GM12878 (cell line): ENCODE results near the gene SCGB1C2. TPM values are rescaled to one million over a fixed set of nuclear protein-coding genes. Genes with fewer than 3 reads are reported as not detected.

Source experiments
- ATAC-seq: fragments of 200-7000 bp; cut with Tn5 transposase; 3 replicates; pipeline ENCODE4 v1.9.1; 2020; ENCODE audit warnings: mild to moderate bottlenecking, moderate library complexity
- BruUV-seq: library from RNA; stranded (reverse); fragments of 400-500 nt; replicated peaks from 2 replicates; lab custom pipeline; 2021; lab: Mats Ljungman, UMichigan
- CTCF ChIA-PET: fragments of 300-600 bp; sonication (Branson Sonifier 250); formaldehyde crosslinking; extraction: SDS; loops from one replicate; lab custom pipeline; 2021; ENCODE audit warnings: inconsistent platforms; lab: Yijun Ruan, JAX
- POLR2A ChIA-PET: fragments of 350-600 bp; formaldehyde crosslinking; extraction: SDS; loops from one replicate; lab custom pipeline; 2021; ENCODE audit warnings: inconsistent platforms; lab: Charles Lee
- RAD21 ChIA-PET: fragments of 300-600 bp; sonication (Branson Sonifier 250); formaldehyde crosslinking; loops from one replicate; lab custom pipeline; 2023; ENCODE audit warnings: antibody characterized with exemption; ENCODE audit not compliant: unreplicated experiment; lab: Charles Lee
- SMC1A ChIA-PET: fragments of 300-600 bp; sonication (Branson Sonifier 250); formaldehyde crosslinking; loops from one replicate; lab custom pipeline; 2023; ENCODE audit not compliant: unreplicated experiment, uncharacterized antibody; lab: Charles Lee
- DNase-seq: peaks from one replicate; pipeline ENCODE4 v3.0.0-alpha.2; 2011; ENCODE audit warnings: low read depth, low spot score
- FAIRE-seq: peaks from 3 replicates; lab custom pipeline; 2011; peaks lifted over from hg19 to GRCh38; lab: Jason Lieb, UNC
- H2AFZ ChIP-seq: 2 replicates; pipeline ENCODE4 v1.6.0; 2011; ENCODE audit warnings: low read depth, low read length, control low read depth; ENCODE audit not compliant: control insufficient read depth
- H3K27ac ChIP-seq: 2 replicates; pipeline ENCODE4 v1.5.1; 2011; ENCODE audit warnings: control low read depth; ENCODE audit not compliant: control insufficient read depth, insufficient read depth
- H3K27me3 ChIP-seq, 2 experiments: replicated peaks in 1 of 2; 2 replicates each; pipeline versions ENCODE4 v1.6.0 to v1.6.1; 2011; ENCODE audit warnings: low read length in 1 of 2; ENCODE audit not compliant: control insufficient read depth in 2 of 2, insufficient read depth in 2 of 2
- H3K36me3 ChIP-seq, 2 experiments: 2 replicates each; pipeline ENCODE4 v1.5.1; 2011; ENCODE audit warnings: low read length in 1 of 2; ENCODE audit not compliant: control insufficient read depth in 2 of 2, insufficient read depth in 2 of 2
- H3K4me1 ChIP-seq: 2 replicates; pipeline ENCODE4 v1.6.1; 2011; ENCODE audit warnings: mild to moderate bottlenecking, low read length, moderate library complexity, mixed read lengths; ENCODE audit not compliant: control insufficient read depth, insufficient read depth
- H3K4me2 ChIP-seq: 2 replicates; pipeline ENCODE4 v1.6.0; 2011; ENCODE audit warnings: control low read depth; ENCODE audit not compliant: control insufficient read depth, insufficient read depth
- H3K4me3 ChIP-seq: fragments of 200-600 bp; sonication (generic); 2 replicates; pipeline ENCODE4 v1.5.1; 2016
- H3K79me2 ChIP-seq: 2 replicates; pipeline ENCODE4 v1.6.0; 2011; ENCODE audit warnings: low read length; ENCODE audit not compliant: control insufficient read depth, insufficient read depth
- H3K9ac ChIP-seq: 2 replicates; pipeline ENCODE4 v1.8.0; 2011; ENCODE audit warnings: low read length, control low read depth, mixed read lengths; ENCODE audit not compliant: control insufficient read depth, insufficient read depth
- H3K9me3 ChIP-seq: replicated peaks from 3 replicates; pipeline ENCODE4 v1.5.1; 2011; ENCODE audit warnings: mild to moderate bottlenecking, low read length; ENCODE audit not compliant: control insufficient read depth, insufficient read depth
- H4K20me1 ChIP-seq: 2 replicates; pipeline ENCODE4 v1.6.0; 2011; ENCODE audit not compliant: control insufficient read depth, insufficient read depth
- BMI1 ChIP-seq: fragments of 450-650 bp; IDR thresholded peaks from 2 replicates; pipeline ENCODE4 v1.6.1; 2016; ENCODE audit warnings: mild to moderate bottlenecking, moderate library complexity, borderline replicate concordance
- EED ChIP-seq: sonication (generic); IDR thresholded peaks from 2 replicates; pipeline ENCODE4 v1.6.1; 2016; ENCODE audit warnings: antibody characterized with exemption, low read depth
- EGR1 ChIP-seq, 2 experiments: IDR thresholded peaks; 1 replicate in 1 of 2; 2 replicates in 1 of 2; pipeline ENCODE4 v1.6.1; 2011 to 2012; ENCODE audit warnings: low read depth in 2 of 2, low read length in 2 of 2, borderline replicate concordance in 1 of 2, mild to moderate bottlenecking in 1 of 2, moderate library complexity in 1 of 2
- HDGF ChIP-seq: fragments of 450-650 bp; IDR thresholded peaks from 2 replicates; pipeline ENCODE4 v1.6.1; 2016; ENCODE audit warnings: antibody characterized with exemption
- IKZF1 ChIP-seq: fragments of 450-650 bp; conservative IDR thresholded peaks from 2 replicates; pipeline ENCODE4 v1.6.1; 2017; ENCODE audit warnings: antibody characterized with exemption, mild to moderate bottlenecking
- IRF4 ChIP-seq: IDR thresholded peaks from 2 replicates; pipeline ENCODE4 v1.6.1; 2011; ENCODE audit warnings: low read depth, low read length
- KDM1A ChIP-seq: fragments of 200-600 bp; sonication (generic); IDR thresholded peaks from 2 replicates; pipeline ENCODE4 v1.6.1; 2016; ENCODE audit warnings: borderline replicate concordance
- LARP7 ChIP-seq: fragments of 450-650 bp; IDR thresholded peaks from 2 replicates; pipeline ENCODE4 v1.6.1; 2017; ENCODE audit warnings: mild to moderate bottlenecking
- NFYA ChIP-seq: IDR thresholded peaks from 2 replicates; pipeline ENCODE4 v1.6.1; 2011; ENCODE audit warnings: low read depth, mild to moderate bottlenecking, low read length, improper control_type of control experiment, borderline replicate concordance
- RBBP5 ChIP-seq: fragments of 200-600 bp; sonication (generic); conservative IDR thresholded peaks from 2 replicates; pipeline ENCODE4 v1.6.1; 2016
- TBL1XR1 ChIP-seq: IDR thresholded peaks from 2 replicates; pipeline ENCODE4 v1.6.1; 2012; ENCODE audit warnings: low read depth, low read length, improper control_type of control experiment
- WGBS: methylation state at CpG from one replicate; pipeline ENCODE4 v1.1.6; 2016; ENCODE audit warnings: low lambda C conversion rate; ENCODE audit not compliant: insufficient replicate concordance, insufficient coverage; ENCODE audit errors: missing lambda C conversion rate; 5-methylcytosine and 5-hydroxymethylcytosine counted together
- in situ Hi-C: fragments of 300-500 bp; cut with MboI; formaldehyde crosslinking; loops from 9 replicates; pipeline ENCODE4 v1.14.3; 2018; ENCODE audit warnings: mixed read lengths
- intact Hi-C: fragments of 100-400 bp; cut with micrococcal nuclease; formaldehyde crosslinking; loops from one replicate; pipeline ENCODE4 v1.14.2; 2022; ENCODE audit not compliant: unreplicated experiment
- polyA plus RNA-seq, 11 experiments: library from polyadenylated mRNA; depleted of rRNA in 4 of 11; unstranded in 6 of 11; stranded (reverse) in 5 of 11; fragments of >200 nt; fragmentation: Nextera tagmentation in 4 of 11; fragmentation: Illumina TruSeq in 1 of 11; extraction: Ambion mirVana in 4 of 11; extraction: Trizol in 1 of 11; gene quantifications; 1 replicate in 1 of 11; 2 replicates in 10 of 11; pipeline versions ENCODE4 v1.2.1 to v1.2.3, GENCODE V29; 2011 to 2016; ENCODE audit warnings: inconsistent platforms in 2 of 11, missing spikeins in 2 of 11, low read depth in 1 of 11
- total RNA-seq, 4 experiments: library from RNA; depleted of rRNA in 3 of 4; stranded (reverse); fragments of >200 nt in 3 of 4; fragmentation: Illumina TruSeq in 1 of 4; extraction: Trizol in 1 of 4; gene quantifications; 2 replicates each; pipeline versions ENCODE4 v1.2.1 to v1.2.3, GENCODE V29; 2013 to 2021
- TF ChIP-seq, protein P1 (sequence below): fragments of 450-650 bp; IDR thresholded peaks from 2 replicates; pipeline ENCODE4 v1.6.1; 2016; ENCODE audit warnings: mild to moderate bottlenecking
- TF ChIP-seq, protein P2 (sequence below): IDR thresholded peaks from 2 replicates; pipeline ENCODE4 v1.6.1; 2012; ENCODE audit warnings: low read depth, low read length, improper control_type of control experiment
- TF ChIP-seq, protein P3 (sequence below): fragments of 450-650 bp; conservative IDR thresholded peaks from 2 replicates; pipeline ENCODE4 v1.6.1; 2017; ENCODE audit warnings: mild to moderate bottlenecking, moderate library complexity

Gene SCGB1C2
- total and polyA plus RNA-seq, 10 of the 15 experiments (the other 5 are each of a cell fraction or from before 2014, with no cell fraction given) = not detected

DNA sequence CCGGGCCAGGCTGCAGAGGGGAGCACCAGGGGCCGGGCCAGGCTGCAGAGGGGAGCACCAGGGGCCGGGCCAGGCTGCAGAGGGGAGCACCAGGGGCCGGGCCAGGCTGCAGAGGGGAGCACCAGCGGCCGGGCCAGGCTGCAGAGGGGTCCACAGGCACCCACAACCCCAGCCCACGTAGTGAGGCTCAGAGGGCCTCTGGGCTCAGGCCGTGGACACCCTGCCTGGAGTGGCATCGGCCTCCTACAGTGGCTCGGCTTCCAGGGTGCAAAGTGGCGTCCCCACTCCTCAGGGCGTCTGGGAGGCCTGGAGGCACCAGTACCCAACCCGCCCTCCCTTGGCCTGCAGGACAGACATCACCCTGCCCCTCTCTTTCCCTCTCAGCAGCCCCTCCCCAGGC lies 34.5 kb downstream of the SCGB1C2 start:
- H2AFZ ChIP-seq = no peak overlapping the region
- WGBS = 11% methylated on average over 10 of the region's 13 CpGs
- intact Hi-C loops = no loop called here
- peaks cover 5% of the 10 kb centered on the region; the same call in 1 of the 2 replicates for H3K4me1 ChIP-seq
- in situ Hi-C loops = no loop called here
- RAD21 ChIA-PET = no interaction called here
- no peak overlapping the region for H3K9ac ChIP-seq
- no peaks in the 10 kb centered on the region for H3K79me2 ChIP-seq
- no TSS peak for BruUV-seq
- TF ChIP-seq NFYA (no peak), HDGF (no peak), TBL1XR1 (no peak), RBBP5 (no peak), EGR1 (IDR thresholded peaks at IDR 0.05; ENCODE audit: borderline replicate concordance in 1 of 2, low read depth in 2 of 2, low read length in 2 of 2) (no peak), EED (no peak), BMI1 (no peak), IKZF1 (no peak), IRF4 (no peak), KDM1A (no peak), LARP7 (no peak)
- TF ChIP-seq, protein P1, sequence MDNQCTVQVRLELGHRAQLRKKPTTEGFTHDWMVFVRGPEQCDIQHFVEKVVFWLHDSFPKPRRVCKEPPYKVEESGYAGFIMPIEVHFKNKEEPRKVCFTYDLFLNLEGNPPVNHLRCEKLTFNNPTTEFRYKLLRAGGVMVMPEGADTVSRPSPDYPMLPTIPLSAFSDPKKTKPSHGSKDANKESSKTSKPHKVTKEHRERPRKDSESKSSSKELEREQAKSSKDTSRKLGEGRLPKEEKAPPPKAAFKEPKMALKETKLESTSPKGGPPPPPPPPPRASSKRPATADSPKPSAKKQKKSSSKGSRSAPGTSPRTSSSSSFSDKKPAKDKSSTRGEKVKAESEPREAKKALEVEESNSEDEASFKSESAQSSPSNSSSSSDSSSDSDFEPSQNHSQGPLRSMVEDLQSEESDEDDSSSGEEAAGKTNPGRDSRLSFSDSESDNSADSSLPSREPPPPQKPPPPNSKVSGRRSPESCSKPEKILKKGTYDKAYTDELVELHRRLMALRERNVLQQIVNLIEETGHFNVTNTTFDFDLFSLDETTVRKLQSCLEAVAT = no peak
- TF ChIP-seq, protein P2, sequence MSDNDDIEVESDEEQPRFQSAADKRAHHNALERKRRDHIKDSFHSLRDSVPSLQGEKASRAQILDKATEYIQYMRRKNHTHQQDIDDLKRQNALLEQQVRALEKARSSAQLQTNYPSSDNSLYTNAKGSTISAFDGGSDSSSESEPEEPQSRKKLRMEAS = no peak
- TF ChIP-seq, protein P3, sequence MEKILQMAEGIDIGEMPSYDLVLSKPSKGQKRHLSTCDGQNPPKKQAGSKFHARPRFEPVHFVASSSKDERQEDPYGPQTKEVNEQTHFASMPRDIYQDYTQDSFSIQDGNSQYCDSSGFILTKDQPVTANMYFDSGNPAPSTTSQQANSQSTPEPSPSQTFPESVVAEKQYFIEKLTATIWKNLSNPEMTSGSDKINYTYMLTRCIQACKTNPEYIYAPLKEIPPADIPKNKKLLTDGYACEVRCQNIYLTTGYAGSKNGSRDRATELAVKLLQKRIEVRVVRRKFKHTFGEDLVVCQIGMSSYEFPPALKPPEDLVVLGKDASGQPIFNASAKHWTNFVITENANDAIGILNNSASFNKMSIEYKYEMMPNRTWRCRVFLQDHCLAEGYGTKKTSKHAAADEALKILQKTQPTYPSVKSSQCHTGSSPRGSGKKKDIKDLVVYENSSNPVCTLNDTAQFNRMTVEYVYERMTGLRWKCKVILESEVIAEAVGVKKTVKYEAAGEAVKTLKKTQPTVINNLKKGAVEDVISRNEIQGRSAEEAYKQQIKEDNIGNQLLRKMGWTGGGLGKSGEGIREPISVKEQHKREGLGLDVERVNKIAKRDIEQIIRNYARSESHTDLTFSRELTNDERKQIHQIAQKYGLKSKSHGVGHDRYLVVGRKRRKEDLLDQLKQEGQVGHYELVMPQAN = no peak
- TF ChIP-seq, all 136 proteins: peak for 0
- Histone ChIP-seq H3K27ac (no peak overlapping the region), H3K9me3 (no peaks in the 10 kb centered on the region; the same call in 2 of the 3 replicates), H4K20me1 (no peaks in the 10 kb centered on the region), H3K4me2 (no peak overlapping the region), H3K4me3 (no peak overlapping the region), H3K36me3 (no peaks in the 10 kb centered on the region), H3K27me3 (no peaks in the 10 kb centered on the region; a peak in 2 of 4 replicates)
- DNase-seq = no peak
- ChIA-PET POLR2A (no interaction called here), CTCF (no interaction called here), SMC1A (no interaction called here)
- no peak for ATAC-seq
- FAIRE-seq = no peak
